IMR-90 (cell line): ENCODE results near the gene CETN3. TPM values are rescaled to one million over a fixed set of nuclear protein-coding genes. Genes with fewer than 3 reads are reported as not detected.

Experiments
- ATAC-seq: fragments of 200-7000 bp; cut with Tn5 transposase; 2 replicates; pipeline ENCODE4 v1.9.1; 2020; ENCODE audit warnings: low read depth, mild to moderate bottlenecking, moderate library complexity
- BruUV-seq: library from RNA; stranded (reverse); fragments of 400-500 nt; replicated peaks from 2 replicates; lab custom pipeline; 2021; lab: Mats Ljungman, UMichigan
- CTCF ChIA-PET: fragments of 300-600 bp; formaldehyde crosslinking; extraction: SDS; loops from one replicate; lab custom pipeline; 2021; ENCODE audit warnings: antibody characterized with exemption; lab: Yijun Ruan, JAX
- POLR2A ChIA-PET: fragments of 300-600 bp; sonication (Branson Sonifier 250); formaldehyde crosslinking; loops from one replicate; lab custom pipeline; 2022; ENCODE audit warnings: antibody characterized with exemption; ENCODE audit not compliant: unreplicated experiment; lab: Charles Lee
- DNase-seq: peaks from one replicate; pipeline ENCODE4 v3.0.0; 2013
- H2AFZ ChIP-seq: replicated peaks from 2 replicates; pipeline ENCODE3; 2013; ENCODE audit warnings: low read length, mild to moderate bottlenecking; ENCODE audit not compliant: poor library complexity
- H2AK5ac ChIP-seq: 2 replicates; pipeline ENCODE4 v1.6.1; 2013; ENCODE audit warnings: low read depth, low read length, inconsistent platforms
- H2AK9ac ChIP-seq: replicated peaks from 2 replicates; pipeline ENCODE3; 2013; ENCODE audit warnings: mild to moderate bottlenecking, low read depth, low read length, moderate library complexity; ENCODE audit not compliant: poor library complexity
- H2BK120ac ChIP-seq: 2 replicates; pipeline ENCODE4 v1.6.1; 2013; ENCODE audit warnings: low read depth, low read length, inconsistent platforms
- H2BK15ac ChIP-seq: 3 replicates; pipeline ENCODE4 v1.6.1; 2013; ENCODE audit warnings: low read depth, low read length, inconsistent platforms
- H2BK20ac ChIP-seq: 2 replicates; pipeline ENCODE4 v1.6.1; 2013; ENCODE audit warnings: low read depth, mild to moderate bottlenecking, inconsistent platforms, low read length, moderate library complexity
- H2BK5ac ChIP-seq: 2 replicates; pipeline ENCODE4 v1.6.1; 2013; ENCODE audit warnings: mild to moderate bottlenecking, low read depth, low read length, inconsistent platforms; ENCODE audit not compliant: poor library complexity, severe bottlenecking
- H3K14ac ChIP-seq: replicated peaks from 2 replicates; pipeline ENCODE4 v1.6.1; 2013; ENCODE audit warnings: low read depth, low read length, inconsistent platforms
- H3K18ac ChIP-seq: 2 replicates; pipeline ENCODE4 v1.6.1; 2013; ENCODE audit warnings: low read depth, low read length, control low read depth
- H3K23ac ChIP-seq: 2 replicates; pipeline ENCODE4 v1.6.1; 2013; ENCODE audit warnings: low read depth, low read length, inconsistent platforms
- H3K27ac ChIP-seq: 2 replicates; pipeline ENCODE4 v1.5.1; 2013; ENCODE audit warnings: mild to moderate bottlenecking, control low read depth, low read length; ENCODE audit not compliant: insufficient read depth
- H3K27me3 ChIP-seq: 2 replicates; pipeline ENCODE4 v1.6.1; 2013; ENCODE audit warnings: low read length; ENCODE audit not compliant: control insufficient read depth, insufficient read depth
- H3K36me3 ChIP-seq: 2 replicates; pipeline ENCODE4 v1.6.1; 2013; ENCODE audit warnings: low read length, mixed read lengths; ENCODE audit not compliant: control insufficient read depth, insufficient read depth
- H3K4ac ChIP-seq: 2 replicates; pipeline ENCODE4 v1.6.1; 2013; ENCODE audit warnings: low read depth, low read length, inconsistent platforms
- H3K4me1 ChIP-seq: 2 replicates; pipeline ENCODE4 v1.6.1; 2013; ENCODE audit warnings: low read length, mixed read lengths; ENCODE audit not compliant: control insufficient read depth, insufficient read depth
- H3K4me2 ChIP-seq: 2 replicates; pipeline ENCODE4 v1.6.1; 2013; ENCODE audit warnings: low read depth, mild to moderate bottlenecking, control low read depth, low read length, moderate library complexity
- H3K4me3 ChIP-seq: 2 replicates; pipeline ENCODE4 v1.5.1; 2013; ENCODE audit warnings: low read depth, mild to moderate bottlenecking, control low read depth, low read length, moderate library complexity; ENCODE audit not compliant: insufficient read depth
- H3K56ac ChIP-seq: 2 replicates; pipeline ENCODE4 v1.6.1; 2013; ENCODE audit warnings: low read length, inconsistent platforms; ENCODE audit not compliant: insufficient read depth; ENCODE audit errors: extremely low read depth
- H3K79me1 ChIP-seq, 2 experiments: 2 replicates each; pipeline ENCODE4 v1.6.1; 2013; ENCODE audit warnings: low read length in 2 of 2, inconsistent platforms in 1 of 2, low read depth in 1 of 2
- H3K9ac ChIP-seq: 2 replicates; pipeline ENCODE4 v1.6.1; 2013; ENCODE audit warnings: low read depth, low read length, control low read depth
- H3K9me1 ChIP-seq: 2 replicates; pipeline ENCODE4 v1.6.1; 2013; ENCODE audit warnings: low read length, inconsistent platforms; ENCODE audit not compliant: insufficient read depth
- H3K9me3 ChIP-seq: 2 replicates; pipeline ENCODE4 v1.6.1; 2013; ENCODE audit warnings: low read length; ENCODE audit not compliant: control insufficient read depth, insufficient read depth
- H4K20me1 ChIP-seq: 2 replicates; pipeline ENCODE4 v1.6.1; 2013; ENCODE audit warnings: low read length, inconsistent platforms; ENCODE audit not compliant: insufficient read depth
- H4K5ac ChIP-seq: 2 replicates; pipeline ENCODE4 v1.6.1; 2013; ENCODE audit warnings: mild to moderate bottlenecking, low read depth, low read length, control low read depth
- H4K8ac ChIP-seq, 2 experiments: 2 replicates each; pipeline ENCODE4 v1.6.1; 2013; ENCODE audit warnings: low read depth in 2 of 2, low read length in 2 of 2, control low read depth in 1 of 2, inconsistent platforms in 1 of 2
- H4K91ac ChIP-seq: 2 replicates; pipeline ENCODE4 v1.6.1; 2013; ENCODE audit warnings: low read depth, low read length, inconsistent platforms; ENCODE audit not compliant: insufficient read depth
- BHLHE40 ChIP-seq: fragments of 150-350 bp; IDR thresholded peaks from 2 replicates; pipeline ENCODE4 v1.6.1; 2016; ENCODE audit warnings: mild to moderate bottlenecking, low read depth, low read length
- CEBPB ChIP-seq: IDR thresholded peaks from 2 replicates; pipeline ENCODE4 v1.6.1; 2012; ENCODE audit warnings: low read depth, low read length, improper control_type of control experiment
- CHD1 ChIP-seq: IDR thresholded peaks from 2 replicates; pipeline ENCODE4 v1.6.1; 2012; ENCODE audit warnings: low read depth, low read length, improper control_type of control experiment
- FOS ChIP-seq: fragments of 150-350 bp; IDR thresholded peaks from 2 replicates; pipeline ENCODE4 v1.6.1; 2016; ENCODE audit warnings: low read depth, low read length
- MAZ ChIP-seq: IDR thresholded peaks from 2 replicates; pipeline ENCODE4 v1.6.1; 2012; ENCODE audit warnings: low read depth, mild to moderate bottlenecking, low read length, improper control_type of control experiment, moderate library complexity, borderline replicate concordance
- MXI1 ChIP-seq: IDR thresholded peaks from 2 replicates; pipeline ENCODE4 v1.6.1; 2012; ENCODE audit warnings: low read depth, mild to moderate bottlenecking, low read length, moderate library complexity, borderline replicate concordance
- RAD21 ChIP-seq: IDR thresholded peaks from 2 replicates; pipeline ENCODE4 v1.6.1; 2012; ENCODE audit warnings: low read length, improper control_type of control experiment
- RCOR1 ChIP-seq: IDR thresholded peaks from 2 replicates; pipeline ENCODE4 v1.6.1; 2012; ENCODE audit warnings: mild to moderate bottlenecking, low read length, improper control_type of control experiment; ENCODE audit not compliant: insufficient replicate concordance
- RFX5 ChIP-seq: IDR thresholded peaks from 2 replicates; pipeline ENCODE4 v1.8.0; 2012; ENCODE audit warnings: low read depth, mild to moderate bottlenecking, low read length, moderate library complexity
- SMC3 ChIP-seq: fragments of 150-350 bp; IDR thresholded peaks from 2 replicates; pipeline ENCODE4 v1.6.1; 2016; ENCODE audit warnings: low read depth, mild to moderate bottlenecking, antibody characterized with exemption, low read length, moderate library complexity
- WGBS, 2 experiments: methylation state at CpG; one replicate each; pipeline versions ENCODE4 v1.1.5 to v1.1.7; 2013; ENCODE audit warnings: missing lambda C conversion rate in 2 of 2; ENCODE audit not compliant: insufficient read length in 1 of 2; ENCODE audit errors: extremely low coverage in 2 of 2; 5-methylcytosine and 5-hydroxymethylcytosine counted together
- dilution Hi-C: fragments of 300-500 bp; cut with HindIII; formaldehyde crosslinking; loops from one replicate; pipeline ENCODE4 v1.14.3; 2018; ENCODE audit warnings: low sequenced_read_pairs; ENCODE audit not compliant: unreplicated experiment
- in situ Hi-C: fragments of 300-500 bp; cut with MboI; formaldehyde crosslinking; loops from 3 replicates; pipeline ENCODE4 v1.14.3; 2019; ENCODE audit warnings: low sequenced_read_pairs, inconsistent platforms, mixed read lengths
- intact Hi-C: fragments of 100-400 bp; cut with micrococcal nuclease; formaldehyde crosslinking; loops from 2 replicates; pipeline ENCODE4 v1.10.0; 2022
- polyA plus RNA-seq, 3 experiments: library from polyadenylated mRNA; depleted of rRNA; stranded (reverse); fragments of >200 nt; gene quantifications; 2 replicates each; pipeline ENCODE4 v1.2.3, GENCODE V29; 2012; ENCODE audit warnings: low replicate concordance in 1 of 3
- total RNA-seq: library from RNA; depleted of rRNA; stranded (reverse); fragments of >200 nt; gene quantifications from 2 replicates; pipeline ENCODE4 v1.2.3, GENCODE V29; 2012
- TF ChIP-seq, protein P1 (sequence below): conservative IDR thresholded peaks from 2 replicates; pipeline ENCODE4 v1.5.1; 2012; ENCODE audit warnings: mild to moderate bottlenecking, low read depth, low read length, improper control_type of control experiment
- TF ChIP-seq, protein P2 (sequence below): fragments of 150-350 bp; IDR thresholded peaks from 2 replicates; pipeline ENCODE4 v1.6.1; 2017; ENCODE audit warnings: mild to moderate bottlenecking, antibody characterized with exemption, low read length, low read depth
- TF ChIP-seq, protein P3 (sequence below): fragments of 150-350 bp; IDR thresholded peaks from 2 replicates; pipeline ENCODE4 v1.6.1; 2016; ENCODE audit warnings: low read depth, mild to moderate bottlenecking, low read length, moderate library complexity, borderline replicate concordance

CETN3 gene
- total and polyA plus RNA-seq, 2 of the 4 experiments (the other 2 are of a cell fraction): 1.1 to 6.5 TPM

DNA sequence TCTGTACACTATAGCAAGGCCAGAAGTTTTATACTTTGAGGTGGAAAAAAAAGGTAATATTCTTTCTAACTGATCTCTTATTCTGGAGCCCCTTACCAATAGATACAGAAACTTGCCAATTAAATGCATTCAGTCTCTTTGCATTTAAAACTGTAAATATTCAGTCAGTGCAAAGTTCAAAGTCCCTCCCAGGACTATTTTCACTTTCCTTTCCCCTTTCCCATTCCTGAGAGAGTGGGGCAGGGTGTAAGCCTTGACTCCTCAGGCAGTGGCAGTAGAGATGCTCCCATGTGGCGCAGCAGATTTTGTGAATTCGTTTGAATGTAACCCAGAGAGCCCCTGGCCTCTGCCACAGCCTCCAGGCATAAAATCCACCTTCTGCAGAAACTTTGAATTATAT is 29.9 kb downstream of the CETN3 start:
- Histone ChIP-seq H3K18ac (no peak overlapping the region), H3K27me3 (no peaks in the 10 kb centered on the region), H2AK5ac (no peak overlapping the region), H3K4me3 (no peak overlapping the region), H3K4me2 (no peak overlapping the region), H3K14ac (no peak overlapping the region), H4K20me1 (no peaks in the 10 kb centered on the region), H2BK20ac (no peak overlapping the region), H2AK9ac (no peak overlapping the region), H3K9me3 (no peaks in the 10 kb centered on the region), H2AFZ (no peak overlapping the region), H3K9ac (no peak overlapping the region), H2BK15ac (no peak overlapping the region), H2BK5ac (no peak overlapping the region), H4K8ac (no peak overlapping the region), H3K9me1 (no peaks in the 10 kb centered on the region), H2BK120ac (no peak overlapping the region), H3K23ac (no peak overlapping the region), H3K4me1 (no peaks in the 10 kb centered on the region), H3K4ac (no peak overlapping the region), H3K79me1 (no peaks in the 10 kb centered on the region), H3K36me3 (no peaks in the 10 kb centered on the region), H3K56ac (no peak overlapping the region), H4K91ac (no peak overlapping the region), H3K27ac (no peak overlapping the region), H4K5ac (no peak overlapping the region)
- POLR2A ChIA-PET: no interaction called here
- TF ChIP-seq FOS (no peak), MXI1 (no peak), CHD1 (no peak), SMC3 (no peak), RFX5 (no peak), CEBPB (no peak), RCOR1 (no peak), BHLHE40 (no peak), MAZ (no peak), RAD21 (no peak)
- TF ChIP-seq, protein P1, sequence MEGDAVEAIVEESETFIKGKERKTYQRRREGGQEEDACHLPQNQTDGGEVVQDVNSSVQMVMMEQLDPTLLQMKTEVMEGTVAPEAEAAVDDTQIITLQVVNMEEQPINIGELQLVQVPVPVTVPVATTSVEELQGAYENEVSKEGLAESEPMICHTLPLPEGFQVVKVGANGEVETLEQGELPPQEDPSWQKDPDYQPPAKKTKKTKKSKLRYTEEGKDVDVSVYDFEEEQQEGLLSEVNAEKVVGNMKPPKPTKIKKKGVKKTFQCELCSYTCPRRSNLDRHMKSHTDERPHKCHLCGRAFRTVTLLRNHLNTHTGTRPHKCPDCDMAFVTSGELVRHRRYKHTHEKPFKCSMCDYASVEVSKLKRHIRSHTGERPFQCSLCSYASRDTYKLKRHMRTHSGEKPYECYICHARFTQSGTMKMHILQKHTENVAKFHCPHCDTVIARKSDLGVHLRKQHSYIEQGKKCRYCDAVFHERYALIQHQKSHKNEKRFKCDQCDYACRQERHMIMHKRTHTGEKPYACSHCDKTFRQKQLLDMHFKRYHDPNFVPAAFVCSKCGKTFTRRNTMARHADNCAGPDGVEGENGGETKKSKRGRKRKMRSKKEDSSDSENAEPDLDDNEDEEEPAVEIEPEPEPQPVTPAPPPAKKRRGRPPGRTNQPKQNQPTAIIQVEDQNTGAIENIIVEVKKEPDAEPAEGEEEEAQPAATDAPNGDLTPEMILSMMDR: no peak
- TF ChIP-seq, protein P2, sequence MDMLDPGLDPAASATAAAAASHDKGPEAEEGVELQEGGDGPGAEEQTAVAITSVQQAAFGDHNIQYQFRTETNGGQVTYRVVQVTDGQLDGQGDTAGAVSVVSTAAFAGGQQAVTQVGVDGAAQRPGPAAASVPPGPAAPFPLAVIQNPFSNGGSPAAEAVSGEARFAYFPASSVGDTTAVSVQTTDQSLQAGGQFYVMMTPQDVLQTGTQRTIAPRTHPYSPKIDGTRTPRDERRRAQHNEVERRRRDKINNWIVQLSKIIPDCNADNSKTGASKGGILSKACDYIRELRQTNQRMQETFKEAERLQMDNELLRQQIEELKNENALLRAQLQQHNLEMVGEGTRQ: no peak
- TF ChIP-seq, protein P3, sequence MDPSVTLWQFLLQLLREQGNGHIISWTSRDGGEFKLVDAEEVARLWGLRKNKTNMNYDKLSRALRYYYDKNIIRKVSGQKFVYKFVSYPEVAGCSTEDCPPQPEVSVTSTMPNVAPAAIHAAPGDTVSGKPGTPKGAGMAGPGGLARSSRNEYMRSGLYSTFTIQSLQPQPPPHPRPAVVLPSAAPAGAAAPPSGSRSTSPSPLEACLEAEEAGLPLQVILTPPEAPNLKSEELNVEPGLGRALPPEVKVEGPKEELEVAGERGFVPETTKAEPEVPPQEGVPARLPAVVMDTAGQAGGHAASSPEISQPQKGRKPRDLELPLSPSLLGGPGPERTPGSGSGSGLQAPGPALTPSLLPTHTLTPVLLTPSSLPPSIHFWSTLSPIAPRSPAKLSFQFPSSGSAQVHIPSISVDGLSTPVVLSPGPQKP: no peak
- dilution Hi-C loops: no loop called here
- ATAC-seq (no peak), DNase-seq (no peak)
- WGBS, 2 experiments: no CpG with 5 or more reads among the region's 2 CpGs
- CTCF ChIA-PET: no interaction called here
- BruUV-seq: no TSS peak
- in situ Hi-C loops: no loop called here
- intact Hi-C loops: no loop called here
